ENCODE data around the gene EEF2.
"Not testable (repeated sequence)": the region's sequence is repeated elsewhere in the genome, so short reads cannot be mapped to it uniquely, and the experiment has no call there.

Gene EEF2

DNA sequence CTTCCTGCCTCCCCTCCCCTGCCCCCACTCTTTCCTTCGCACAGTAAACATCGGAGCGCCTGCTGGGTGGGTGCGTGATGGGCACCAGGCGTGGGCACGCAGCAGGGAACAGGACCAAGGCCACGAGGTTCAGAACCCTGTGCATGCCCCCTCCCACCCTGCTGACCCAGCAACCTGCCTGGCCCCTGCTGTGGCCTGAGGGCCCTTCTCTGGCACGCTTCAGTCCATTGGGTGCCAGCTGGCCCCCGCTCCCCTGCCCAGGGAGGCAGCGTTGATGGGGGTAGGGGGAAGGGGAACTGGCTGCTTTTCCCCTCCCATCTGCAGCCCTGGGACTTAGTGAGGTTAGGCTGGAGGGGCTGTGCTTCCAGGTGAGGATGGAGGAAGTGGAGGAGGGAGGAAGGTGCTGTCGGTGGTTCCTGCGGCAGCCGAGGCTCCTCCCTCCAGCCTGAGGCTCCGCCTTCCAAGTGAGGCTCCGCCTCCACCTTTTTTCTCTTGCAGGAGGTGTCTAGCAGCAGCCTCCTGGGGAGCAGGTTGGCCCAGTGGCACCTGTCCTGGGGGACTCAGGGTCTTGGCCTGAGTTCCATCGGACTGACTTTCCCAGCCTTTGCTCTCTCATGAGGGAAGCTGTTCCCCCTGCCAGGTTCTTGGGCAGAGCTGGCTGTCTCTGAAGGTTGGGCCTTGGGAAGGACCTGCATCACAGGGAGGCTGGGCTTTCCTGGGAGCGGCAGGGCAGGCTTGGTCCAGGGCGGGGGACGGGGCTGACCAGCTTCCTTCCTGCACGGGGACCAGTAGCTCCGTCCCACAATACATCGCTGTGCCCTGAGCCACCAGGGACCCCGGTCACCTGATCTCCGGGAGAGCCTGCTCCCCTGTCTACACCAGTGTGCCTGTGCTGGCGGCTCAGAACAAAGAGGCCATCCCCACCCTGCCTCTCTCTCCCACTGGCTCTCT lies 29.6 kb upstream of the EEF2 start:
- no peak for DNase-seq

DNA sequence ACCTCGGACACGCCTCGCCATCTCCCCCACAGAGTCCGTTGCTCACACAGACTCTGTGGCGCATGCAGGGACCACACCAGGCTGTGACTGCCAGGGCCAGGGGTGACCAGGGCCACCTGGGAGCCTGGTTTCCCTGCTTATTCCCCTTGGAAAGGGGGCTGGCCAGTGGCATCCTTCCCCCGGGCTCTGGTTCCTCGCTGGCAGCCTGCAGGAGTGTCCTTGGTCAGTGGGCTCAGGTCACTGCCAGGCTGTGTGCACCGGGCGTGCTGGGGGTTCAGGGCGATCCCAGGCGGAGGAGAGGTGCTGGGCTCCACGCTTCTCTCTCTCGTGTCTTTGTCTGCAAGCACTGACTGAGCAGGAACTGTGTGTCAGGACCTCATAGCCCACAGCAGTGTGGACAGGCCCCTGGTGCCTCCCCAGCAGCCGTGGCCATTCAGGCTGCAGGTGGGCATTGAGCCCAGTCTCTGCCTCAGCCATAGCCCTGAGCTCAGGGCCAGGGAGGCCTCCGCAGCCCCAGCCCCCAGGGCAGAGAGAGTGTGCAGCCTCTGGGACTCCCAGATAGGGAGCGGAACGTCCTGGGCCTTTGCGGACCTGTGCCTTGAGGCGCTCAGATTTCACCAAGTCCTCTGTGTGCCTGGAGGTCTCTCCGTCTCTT lies 28.8 kb upstream of the EEF2 start:
- no peak for DNase-seq

DNA sequence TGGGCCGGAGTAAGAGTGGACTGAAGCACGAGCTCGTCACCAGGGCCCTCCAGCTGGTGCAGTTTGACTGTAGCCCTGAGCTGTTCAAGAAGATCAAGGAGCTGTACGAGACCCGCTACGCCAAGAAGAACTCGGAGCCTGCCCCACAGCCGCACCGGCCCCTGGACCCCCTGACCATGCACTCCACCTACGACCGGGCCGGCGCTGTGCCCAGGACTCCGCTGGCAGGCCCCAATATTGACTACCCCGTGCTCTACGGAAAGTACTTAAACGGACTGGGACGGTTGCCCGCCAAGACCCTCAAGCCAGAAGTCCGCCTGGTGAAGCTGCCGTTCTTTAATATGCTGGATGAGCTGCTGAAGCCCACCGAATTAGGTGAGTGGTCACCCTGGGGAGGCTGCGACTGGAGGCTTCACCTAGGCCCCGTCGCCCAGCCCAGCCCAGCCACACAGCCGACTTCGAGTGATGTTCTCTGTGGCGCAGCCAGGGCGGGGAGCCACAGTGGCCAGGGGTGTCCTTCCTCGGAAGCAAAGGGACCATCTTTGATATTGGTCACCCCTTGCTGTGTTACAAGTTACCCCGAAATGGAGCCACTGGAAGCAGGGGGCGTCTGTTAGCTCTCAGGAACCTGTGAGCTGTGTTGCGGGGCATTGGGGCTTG lies 27.8 kb upstream of the EEF2 start:
- DNase-seq, result no peak

DNA sequence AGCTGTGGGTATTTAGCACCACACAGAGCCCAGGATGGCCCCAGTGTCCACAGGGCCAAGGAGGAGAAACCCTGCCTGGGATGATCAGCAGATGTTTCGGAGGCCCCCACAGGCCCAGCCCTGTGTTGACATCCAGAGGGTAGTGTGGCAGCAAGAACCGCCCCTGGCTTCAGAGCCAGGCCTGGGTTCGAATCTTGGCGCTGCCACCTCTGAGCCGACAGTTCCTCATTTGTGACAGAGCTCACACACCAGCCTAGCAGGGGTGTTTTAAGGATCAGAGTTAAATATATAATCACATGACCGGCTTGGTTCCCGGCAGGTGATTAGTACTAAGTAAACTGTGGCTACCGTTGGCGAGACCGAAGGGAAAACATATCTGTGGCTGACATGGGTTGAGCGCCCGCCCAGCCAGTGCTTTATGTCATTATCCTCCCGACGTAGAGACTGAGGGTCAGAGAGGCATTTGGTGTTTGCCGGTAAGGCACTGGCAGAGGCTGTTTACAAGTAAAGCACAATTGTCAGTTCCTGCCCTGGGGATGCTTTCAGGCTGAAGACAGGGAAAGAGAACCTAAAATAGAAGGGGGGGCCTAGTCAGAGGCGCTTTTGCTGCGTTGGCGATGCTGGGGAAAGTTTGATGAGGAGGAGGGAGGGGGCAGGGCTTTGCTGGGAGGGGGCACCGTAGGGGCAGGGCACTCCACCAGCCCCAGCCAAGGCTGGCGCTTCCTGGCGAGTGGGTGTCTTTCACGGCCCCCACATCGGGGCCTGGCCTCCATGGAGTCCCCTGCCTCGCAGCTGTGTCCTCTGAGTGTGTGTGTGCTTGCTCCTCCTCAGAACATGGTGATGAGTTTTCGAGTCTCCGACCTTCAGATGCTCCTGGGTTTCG lies 27.1 kb upstream of the EEF2 start:
- peak; percentile 90 for DNase-seq

DNA sequence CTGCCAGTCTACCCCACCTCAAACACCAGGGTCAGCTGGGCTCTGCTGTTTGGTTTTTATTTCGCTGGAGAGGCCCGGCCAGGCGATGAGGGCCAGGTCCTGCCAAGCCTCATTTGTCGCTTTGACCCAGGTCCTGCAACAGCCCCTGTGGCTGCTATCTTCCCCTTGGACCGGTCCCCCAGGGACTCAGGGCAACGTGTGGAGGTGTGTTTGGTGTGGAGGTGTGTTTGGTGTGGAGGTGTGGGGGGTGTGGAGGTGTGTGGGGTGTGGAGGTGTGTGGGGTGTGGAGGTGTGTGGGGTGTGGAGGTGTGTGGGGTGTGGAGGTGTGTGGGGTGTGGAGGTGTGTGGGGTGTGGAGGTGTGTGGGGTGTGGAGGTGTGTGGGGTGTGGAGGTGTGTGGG lies 26.2 kb upstream of the EEF2 start:
- DNase-seq, result not testable (repeated sequence)

DNA sequence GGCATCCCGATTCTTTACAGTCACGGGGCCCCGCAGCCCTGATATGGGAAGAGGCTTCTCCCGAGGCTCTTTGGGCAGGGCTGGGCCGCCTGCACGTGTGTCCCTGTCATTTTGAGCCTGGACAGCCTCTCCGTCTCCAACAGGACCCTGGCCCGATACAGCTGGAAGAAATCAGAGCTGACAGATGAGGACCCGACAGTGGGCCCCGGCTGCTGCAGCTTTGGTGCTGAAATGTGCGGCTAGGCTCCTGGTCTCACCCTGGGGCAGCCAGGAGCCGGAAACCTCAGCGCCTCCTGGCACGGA lies 25.5 kb upstream of the EEF2 start:
- no peak for DNase-seq

DNA sequence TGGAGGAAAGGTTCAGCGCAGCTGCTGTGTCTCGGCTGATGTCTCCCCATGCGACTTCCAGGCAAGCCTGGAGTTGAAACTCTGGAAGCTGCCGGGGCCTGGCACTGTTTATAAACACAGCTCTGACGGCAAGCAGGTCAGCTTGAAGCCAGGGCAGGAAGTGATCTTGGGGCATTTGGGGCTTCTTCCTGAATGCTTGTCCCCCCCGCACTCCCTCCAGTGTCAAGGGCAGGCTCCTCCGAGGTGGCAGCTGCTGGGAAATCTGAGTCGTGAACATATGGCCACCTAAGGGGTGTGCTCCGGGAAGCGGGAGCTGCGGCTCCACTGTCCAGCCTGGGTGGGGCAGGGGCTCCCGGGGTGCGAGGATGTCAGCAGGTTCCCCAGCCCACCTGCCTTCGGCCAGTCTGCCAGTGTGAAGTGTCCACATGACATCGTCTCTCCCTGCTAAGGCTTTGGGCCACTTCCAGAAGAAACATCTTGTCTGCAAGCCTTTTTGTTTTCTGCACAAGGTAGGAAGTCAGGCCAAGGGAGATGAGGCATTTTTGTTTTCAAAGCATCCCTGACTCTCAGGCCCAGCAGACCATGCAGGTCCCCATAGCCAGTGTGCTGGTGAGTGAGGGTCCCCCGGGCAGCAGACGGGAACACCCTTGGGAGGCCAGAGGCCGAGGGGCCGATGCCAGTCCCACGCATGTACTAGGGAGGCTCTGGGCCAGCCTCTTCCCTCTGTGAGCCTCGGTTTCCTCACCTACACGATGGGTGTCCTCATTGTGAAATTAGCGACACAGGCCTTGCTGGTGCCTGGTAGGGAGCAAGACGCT lies 24.9 kb upstream of the EEF2 start:
- no peak for DNase-seq

DNA sequence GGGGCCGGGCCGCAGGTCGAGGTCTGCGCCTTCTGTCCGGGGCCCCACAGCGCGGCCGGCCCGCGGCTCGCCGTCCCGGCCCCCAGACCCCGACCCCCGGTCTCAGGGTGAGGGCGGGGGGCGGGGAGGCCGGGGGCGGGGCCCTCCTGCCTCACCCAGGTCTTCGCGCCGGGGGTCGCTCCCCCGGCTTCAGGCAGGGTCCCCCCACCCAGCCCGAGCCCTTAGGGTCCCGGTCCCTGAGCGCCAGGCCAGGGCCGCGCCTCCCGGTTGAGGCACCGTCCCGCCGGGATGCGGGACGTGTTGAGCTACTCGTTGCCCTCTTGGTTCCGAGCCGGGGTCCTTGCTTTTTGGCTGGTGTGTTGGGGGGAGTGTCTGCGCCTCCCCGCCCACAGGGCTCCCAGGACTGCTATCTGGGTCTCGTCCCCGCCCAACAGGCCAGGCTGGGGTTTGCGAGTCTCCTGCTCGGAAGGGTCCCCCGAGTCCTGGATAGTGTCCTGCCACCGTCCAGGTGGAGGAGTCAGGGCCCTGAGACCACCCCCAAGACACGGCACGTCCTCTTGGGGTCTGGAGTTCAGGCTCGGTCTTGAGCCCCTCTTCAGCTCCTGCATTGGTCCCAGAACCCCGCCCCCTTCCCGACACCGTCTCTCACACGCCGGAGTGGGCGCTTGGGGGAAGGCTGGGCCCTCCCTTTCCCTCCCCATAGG lies 22.7 kb upstream of the EEF2 start:
- DNase-seq, result peak; percentile 11

DNA sequence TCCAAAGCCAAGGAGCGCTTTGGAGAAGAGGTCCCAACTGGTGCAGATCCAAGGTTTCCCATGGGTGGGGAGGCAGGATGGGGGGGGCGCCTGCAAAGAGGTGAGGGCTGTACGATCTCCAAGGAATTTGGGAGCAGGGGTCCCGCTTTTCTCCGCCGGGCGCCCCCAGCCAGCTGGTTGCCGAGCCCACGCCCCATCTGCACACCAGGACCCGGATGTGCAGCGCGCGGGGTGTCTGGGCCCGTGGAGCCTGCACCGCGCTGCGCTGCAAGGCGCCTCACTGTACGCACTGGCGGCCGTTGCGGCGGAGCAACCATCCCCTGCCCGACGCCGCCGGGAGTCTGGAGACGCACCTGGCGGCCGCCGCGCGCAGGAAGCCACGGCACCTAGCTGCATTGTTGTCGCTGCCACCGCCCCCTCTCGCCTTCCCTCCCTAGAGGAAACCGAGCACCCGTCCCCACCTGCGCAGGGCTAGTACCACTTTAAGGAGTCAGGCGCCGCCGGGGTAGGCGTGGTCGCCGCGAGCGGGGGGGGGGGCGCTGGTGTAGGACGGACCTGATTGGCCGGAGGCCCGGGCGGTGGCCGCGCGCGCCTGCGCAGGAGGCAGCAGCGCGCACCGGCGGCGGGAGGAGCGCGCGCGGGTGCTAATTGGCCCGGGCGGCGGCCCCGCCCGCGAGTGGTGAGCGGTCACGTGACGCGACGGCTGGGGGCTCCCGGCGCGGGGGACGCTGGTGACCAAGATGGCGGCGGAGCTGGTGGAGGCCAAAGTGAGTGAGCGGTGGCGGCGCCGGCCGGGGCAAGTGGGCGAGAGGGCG lies 22.0 kb upstream of the EEF2 start, which contains the start of gene PIAS4:
TSS of gene PIAS4 (plus strand) at position 716 of the 815 bp plus-strand sequence. CDS start at position 741, 25 bp downstream.
- peak; percentile 95 for DNase-seq

DNA sequence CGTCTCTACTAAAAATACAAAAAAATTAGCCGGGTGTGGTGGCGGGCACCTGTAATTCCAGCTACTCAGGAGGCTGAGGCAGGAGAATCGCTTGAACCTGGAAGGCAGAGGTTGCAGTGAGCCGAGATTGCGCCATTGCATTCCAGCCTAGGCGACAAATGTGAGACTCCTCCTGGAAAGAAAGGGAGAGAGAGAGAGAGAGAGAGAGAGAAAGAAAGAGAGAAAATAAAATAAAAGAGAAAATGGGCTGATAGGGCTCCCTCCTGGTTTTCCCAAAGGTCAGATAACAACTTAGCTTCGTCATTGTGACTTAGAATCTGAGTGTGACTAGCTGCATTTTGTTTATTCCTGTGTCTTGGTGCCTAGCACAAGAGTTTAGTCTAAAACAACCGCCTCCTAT lies 20.2 kb upstream of the EEF2 start:
- DNase-seq, result not testable (repeated sequence)

DNA sequence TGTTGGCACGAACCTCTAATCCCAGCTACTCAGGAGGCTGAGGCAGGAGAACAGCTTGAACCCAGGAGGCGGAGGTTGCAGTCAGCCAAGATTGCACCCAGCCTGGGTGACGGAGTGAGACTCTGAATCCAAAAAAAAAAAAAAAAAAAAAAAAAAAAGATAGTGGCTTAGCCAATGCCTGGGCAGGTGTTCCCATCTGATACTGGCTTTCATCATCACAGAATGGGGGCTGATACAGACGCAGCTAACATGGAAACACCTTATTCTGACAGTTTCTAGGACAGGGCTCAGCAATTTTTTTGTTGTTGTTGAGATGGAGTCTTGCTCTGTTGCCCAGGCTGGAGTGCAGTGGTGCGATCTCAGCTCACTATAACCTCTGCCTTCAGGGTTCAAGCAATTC lies 15.5 kb upstream of the EEF2 start:
- DNase-seq, result not testable (repeated sequence)

DNA sequence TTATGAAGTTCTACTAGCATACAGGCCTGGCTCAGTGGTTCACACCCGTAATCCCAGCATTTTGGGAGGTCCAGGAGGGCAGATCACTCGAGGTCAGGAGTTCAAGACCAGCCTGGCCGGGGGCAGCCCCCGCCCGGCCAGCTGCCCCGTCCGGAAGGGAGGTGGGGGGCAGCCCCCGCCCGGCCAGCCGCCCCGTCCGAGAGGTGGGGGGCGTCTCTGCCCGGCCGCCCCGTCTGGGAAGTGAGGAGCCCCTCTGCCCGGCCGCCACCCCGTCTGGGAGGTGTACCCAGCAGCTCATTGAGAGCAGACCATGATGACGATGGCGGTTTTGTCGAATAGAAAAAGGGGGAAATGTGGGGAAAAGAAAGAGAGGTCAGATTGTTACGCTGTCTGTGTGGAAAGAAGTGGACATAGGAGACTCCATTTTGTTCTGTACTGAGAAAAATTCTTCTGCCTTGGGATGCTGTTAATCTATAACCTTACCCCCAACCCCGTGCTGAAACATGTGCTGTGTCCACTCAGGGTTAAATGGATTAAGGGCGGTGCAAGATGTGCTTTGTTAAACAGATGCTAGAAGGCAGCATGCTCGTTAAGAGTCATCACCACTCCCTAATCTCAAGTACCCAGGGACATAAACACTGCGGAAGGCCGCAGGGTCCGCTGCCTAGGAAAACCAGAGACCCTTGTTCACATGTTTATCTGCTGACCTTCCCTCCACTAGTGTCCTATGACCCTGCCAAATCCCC lies 13.6 kb upstream of the EEF2 start:
- DNase-seq, result not testable (repeated sequence)

DNA sequence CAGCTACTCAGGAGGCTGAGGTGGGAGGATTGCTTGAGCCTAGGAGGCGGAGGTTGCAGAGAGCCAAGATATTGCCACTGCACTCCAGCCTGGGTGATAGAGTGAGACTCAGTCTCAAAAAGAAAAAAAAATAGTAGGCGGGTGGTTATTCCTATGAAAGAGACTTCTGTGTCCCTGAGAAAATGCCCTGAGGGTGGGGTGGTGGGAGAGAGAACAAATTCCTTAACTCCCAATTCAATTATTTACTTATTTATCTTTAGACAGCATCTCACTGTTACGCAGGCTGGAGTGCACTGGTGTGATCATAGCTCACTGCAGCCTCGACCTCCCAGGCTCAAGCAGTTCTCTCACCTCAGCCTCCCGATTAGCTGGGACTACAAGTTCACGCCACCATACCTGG lies 10.3 kb upstream of the EEF2 start:
- DNase-seq, result no peak

DNA sequence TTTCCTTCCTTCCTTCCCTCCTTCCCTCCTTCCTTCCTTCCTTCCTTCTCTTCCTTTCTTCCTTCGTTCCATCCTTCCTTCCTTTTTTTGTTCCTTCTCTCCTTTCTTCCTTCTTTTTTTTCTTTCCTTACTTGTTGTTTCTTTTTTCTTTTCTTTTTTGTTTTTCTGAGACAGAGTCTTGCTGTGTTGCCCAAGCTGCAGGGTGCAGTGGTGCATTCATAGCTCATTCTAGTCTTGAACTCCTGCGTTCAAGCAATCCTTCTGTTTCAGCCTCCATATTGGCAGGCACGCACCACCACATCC lies 5.5 kb upstream of the EEF2 start:
- DNase-seq, result no peak

DNA sequence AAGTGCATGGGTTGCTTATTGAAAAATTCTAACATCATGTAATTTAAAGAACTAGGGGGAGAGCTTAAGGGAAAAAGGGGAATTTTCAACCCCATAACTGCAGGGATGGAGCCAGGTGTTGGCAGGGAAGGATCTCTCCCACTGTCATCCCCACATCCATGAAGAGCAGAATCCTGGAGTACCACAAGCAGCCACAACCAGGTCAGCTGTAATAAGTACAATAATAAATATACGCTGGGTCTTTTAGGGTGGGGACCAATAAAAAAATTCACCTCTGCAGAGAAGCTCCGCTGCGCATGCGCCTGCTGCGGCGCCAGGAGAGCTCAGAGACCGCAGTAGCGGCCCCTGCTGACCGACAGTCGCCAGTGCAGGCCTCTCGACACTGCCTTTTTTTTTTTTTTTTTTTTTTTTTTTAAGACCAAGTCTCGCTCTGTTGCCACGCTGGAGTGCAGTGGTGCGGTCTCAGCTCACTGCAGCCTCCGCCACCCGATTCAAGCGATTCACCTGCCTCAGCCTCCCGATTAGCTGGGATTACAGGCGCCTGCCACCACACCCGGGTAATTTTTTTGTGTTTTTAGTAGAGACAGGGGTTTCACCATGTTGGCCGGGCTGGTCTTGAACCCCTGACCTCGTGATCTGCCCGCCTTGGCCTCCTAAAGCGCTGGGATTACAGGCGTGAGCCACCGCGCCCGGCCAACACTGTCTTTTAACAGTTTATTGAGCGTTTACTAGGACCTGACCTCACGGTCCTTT lies 2.5 kb upstream of the EEF2 start:
- DNase-seq, result peak; percentile 92

DNA sequence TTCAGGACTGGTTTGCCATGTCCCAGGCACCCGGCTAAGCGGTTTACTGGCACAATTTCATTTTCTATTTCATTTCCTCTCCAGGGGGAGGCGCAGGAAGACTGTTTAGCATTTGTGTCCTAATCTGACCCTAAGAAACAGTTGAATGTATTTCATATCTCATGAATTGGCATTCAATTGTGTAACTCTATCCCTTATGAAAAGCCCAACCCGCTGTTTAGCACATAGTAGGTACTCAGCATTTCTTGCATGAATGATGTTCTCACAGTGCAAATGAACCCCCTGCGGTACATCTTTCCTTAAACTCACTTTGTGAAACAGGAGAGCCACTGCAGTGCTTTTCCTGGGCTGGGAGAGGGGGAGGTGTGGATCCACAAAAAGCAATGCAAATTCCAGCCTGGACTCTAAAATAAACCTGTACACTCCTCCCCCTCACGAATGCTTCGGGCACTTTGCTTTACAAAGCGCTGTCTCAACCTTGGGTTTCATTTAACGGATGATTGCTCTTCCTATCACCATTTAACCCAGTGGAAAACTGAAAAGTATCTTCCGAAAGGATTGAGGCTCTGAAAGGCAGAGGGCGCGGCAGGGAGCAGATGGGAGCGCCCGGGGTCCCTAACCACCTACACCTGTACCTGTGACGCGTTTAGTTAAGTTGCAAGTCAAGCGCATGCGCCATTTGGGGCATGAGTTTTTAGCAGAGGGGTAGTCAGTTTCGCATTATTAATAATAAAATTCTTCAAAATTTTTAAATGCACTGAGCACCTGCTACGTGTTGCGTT lies 1.2 kb upstream of the EEF2 start:
- DNase-seq, result peak; percentile 94

DNA sequence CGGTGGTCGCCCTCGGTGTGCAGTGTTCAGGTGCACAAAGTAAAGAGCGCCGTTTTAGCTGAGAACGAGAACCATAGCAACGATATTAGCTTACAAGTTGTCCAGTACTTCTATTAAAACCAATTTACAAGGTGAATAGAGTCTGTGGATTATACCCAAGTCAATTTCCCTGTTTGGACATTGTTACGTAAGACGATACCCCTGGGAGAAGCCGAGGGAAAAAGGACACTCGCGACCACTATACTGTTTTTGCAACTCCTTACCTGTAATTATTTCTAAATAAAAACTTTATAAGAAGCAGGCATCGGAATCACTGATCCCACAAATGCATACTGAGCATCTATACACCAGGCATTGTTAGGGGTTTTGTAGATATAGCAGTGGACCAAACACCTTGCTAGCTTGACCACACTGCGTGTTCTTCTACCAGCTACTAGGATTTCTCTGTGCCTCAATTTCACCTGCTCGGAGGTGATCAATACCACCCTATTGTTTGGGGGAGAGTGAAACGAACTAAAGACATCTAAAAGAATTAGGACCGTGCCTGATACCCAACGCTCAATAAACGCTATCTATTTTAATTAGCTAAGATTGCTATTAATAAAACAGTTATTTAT lies 488 bp upstream of the EEF2 start:
- DNase-seq, result no peak

DNA sequence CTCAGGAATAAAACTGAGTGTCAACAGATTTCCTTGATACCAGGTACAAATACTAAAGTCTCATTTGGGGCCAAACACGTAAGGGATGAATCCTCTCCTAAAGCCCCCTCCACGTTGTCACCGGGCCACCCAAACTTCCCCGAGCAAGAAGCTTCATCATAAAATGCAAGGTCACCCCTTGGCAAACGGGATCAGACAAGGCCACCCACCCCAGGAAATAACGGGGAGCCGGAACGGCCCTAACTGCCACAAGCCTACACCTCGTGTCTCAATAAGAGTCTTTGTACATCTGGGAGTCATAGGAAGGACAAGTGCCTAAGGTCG lies 717 bp downstream of the EEF2 start:
- no peak for DNase-seq

Data from NCI-H510A treated with DMSO at 0.1 percent for 48 hours (cell line).